SJSA1 (cell line): Measurements from ENCODE around the gene UACA. TPM values are rescaled to one million over a fixed set of nuclear protein-coding genes. Genes with fewer than 3 reads are reported as not detected.
A peak's percentile ranks its signal among the peaks of the same experiment; 100 is the strongest.

ENCODE experiments used
- DNase-seq, 2 experiments: peaks; one replicate each; pipeline ENCODE4 v3.0.0-alpha.2; 2015 to 2020; ENCODE audit warnings: low spot score in 2 of 2, low read depth in 1 of 2
- H3K27ac ChIP-seq: fragments of 250-450 bp; sonication (Bioruptor Pico); 2 replicates; pipeline ENCODE4 v1.5.1; 2020; ENCODE audit warnings: mild to moderate bottlenecking, moderate library complexity
- H3K27me3 ChIP-seq: fragments of 250-450 bp; sonication (Bioruptor Pico); replicated peaks from 2 replicates; pipeline ENCODE4 v1.5.1; 2020; ENCODE audit warnings: mild to moderate bottlenecking, moderate library complexity
- H3K36me3 ChIP-seq: fragments of 250-450 bp; sonication (Bioruptor Pico); 2 replicates; pipeline ENCODE4 v1.5.1; 2020; ENCODE audit warnings: mild to moderate bottlenecking
- H3K4me1 ChIP-seq: fragments of 250-450 bp; sonication (Bioruptor Pico); replicated peaks from 2 replicates; pipeline ENCODE4 v1.6.1; 2021; ENCODE audit warnings: mild to moderate bottlenecking
- H3K4me3 ChIP-seq: fragments of 250-450 bp; sonication (Bioruptor Pico); 2 replicates; pipeline ENCODE4 v1.5.1; 2020; ENCODE audit warnings: mild to moderate bottlenecking
- H3K9me3 ChIP-seq: fragments of 250-450 bp; sonication (Bioruptor Pico); replicated peaks from 2 replicates; pipeline ENCODE4 v1.5.1; 2020; ENCODE audit warnings: mild to moderate bottlenecking
- total RNA-seq: library from RNA; depleted of rRNA; stranded (reverse); fragments of >200 nt; shearing (Covaris generic); gene quantifications from 2 replicates; pipeline ENCODE4 v1.2.3, GENCODE V29; 2014

UACA gene
- total RNA-seq, 1 experiment from 2014 or later = 26.8 TPM

GRCh38 chr15:70775160-70775559 is 11.8 kb upstream of the UACA start:
- H3K27me3 ChIP-seq = no peaks in the 10 kb centered on the region
- peak overlapping the region; percentile 91 for H3K27ac ChIP-seq
- H3K4me1 ChIP-seq = peaks cover 63% of the 10 kb centered on the region
- no peaks in the 10 kb centered on the region for H3K36me3 ChIP-seq
- H3K9me3 ChIP-seq = no peaks in the 10 kb centered on the region
- no peak overlapping the region for H3K4me3 ChIP-seq
- peak; percentile 78 to 82 for DNase-seq

GRCh38 chr15:70772402-70772801 is 9.0 kb upstream of the UACA start:
- no peak overlapping the region for H3K27ac ChIP-seq
- no peaks in the 10 kb centered on the region for H3K36me3 ChIP-seq
- H3K27me3 ChIP-seq = no peaks in the 10 kb centered on the region
- H3K9me3 ChIP-seq = no peaks in the 10 kb centered on the region
- peaks cover 42% of the 10 kb centered on the region for H3K4me1 ChIP-seq
- no peak overlapping the region for H3K4me3 ChIP-seq
- no peak for DNase-seq

- H3K4me1 ChIP-seq = peaks cover 29% of the 10 kb centered on the region
- peak in 1 of 2 experiments; percentile 52 for DNase-seq
- H3K9me3 ChIP-seq = no peaks in the 10 kb centered on the region
- no peak overlapping the region for H3K4me3 ChIP-seq
- no peaks in the 10 kb centered on the region for H3K36me3 ChIP-seq
- no peaks in the 10 kb centered on the region for H3K27me3 ChIP-seq
- H3K27ac ChIP-seq = peak overlapping the region; percentile 6; the same call in 1 of the 2 replicates
Observed at GRCh38 chr15:70770863-70771262, 7.5 kb upstream of the UACA start.

GRCh38 chr15:70768257-70768883 is 5.0 kb upstream of the UACA start:
- peaks cover 28% of the 10 kb centered on the region for H3K4me1 ChIP-seq
- H3K27me3 ChIP-seq = no peaks in the 10 kb centered on the region
- H3K27ac ChIP-seq = no peak overlapping the region
- H3K9me3 ChIP-seq = no peaks in the 10 kb centered on the region
- no peak overlapping the region for H3K4me3 ChIP-seq
- DNase-seq = no peak
- H3K36me3 ChIP-seq = no peaks in the 10 kb centered on the region

GRCh38 chr15:70767667-70768066 is 4.3 kb upstream of the UACA start:
- Histone ChIP-seq H3K36me3 (peaks cover 6% of the 10 kb centered on the region; the same call in 1 of the 2 replicates), H3K9me3 (no peaks in the 10 kb centered on the region), H3K27me3 (no peaks in the 10 kb centered on the region), H3K27ac (no peak overlapping the region), H3K4me1 (peaks cover 28% of the 10 kb centered on the region), H3K4me3 (no peak overlapping the region)
- DNase-seq = no peak

- no peak for DNase-seq
- Histone ChIP-seq H3K27ac (no peak overlapping the region), H3K27me3 (no peaks in the 10 kb centered on the region), H3K4me1 (peaks cover 32% of the 10 kb centered on the region), H3K9me3 (no peaks in the 10 kb centered on the region), H3K36me3 (peaks cover 8% of the 10 kb centered on the region; the same call in 1 of the 2 replicates), H3K4me3 (no peak overlapping the region)
Observed at GRCh38 chr15:70766597-70766996, 3.2 kb upstream of the UACA start.

GRCh38 chr15:70765504-70766281 is 2.3 kb upstream of the UACA start:
- no peak for DNase-seq
- no peaks in the 10 kb centered on the region for H3K27me3 ChIP-seq
- H3K27ac ChIP-seq = no peak overlapping the region
- H3K4me1 ChIP-seq = peaks cover 23% of the 10 kb centered on the region
- peaks cover 8% of the 10 kb centered on the region; the same call in 1 of the 2 replicates for H3K36me3 ChIP-seq
- H3K9me3 ChIP-seq = no peaks in the 10 kb centered on the region
- H3K4me3 ChIP-seq = no peak overlapping the region

GRCh38 chr15:70763950-70764730 is 782 bp upstream of the UACA start:
- Histone ChIP-seq H3K27ac (peak overlapping the region; percentile 61), H3K4me3 (peak overlapping the region; percentile 85), H3K36me3 (peaks cover 8% of the 10 kb centered on the region; the same call in 1 of the 2 replicates), H3K4me1 (peaks cover 21% of the 10 kb centered on the region), H3K27me3 (no peaks in the 10 kb centered on the region), H3K9me3 (no peaks in the 10 kb centered on the region)
- no peak for DNase-seq

GRCh38 chr15:70762469-70763119 is 764 bp downstream of the UACA start:
- no peaks in the 10 kb centered on the region for H3K27me3 ChIP-seq
- peak overlapping the region; percentile 85 for H3K4me3 ChIP-seq
- no peaks in the 10 kb centered on the region for H3K9me3 ChIP-seq
- peak overlapping the region; percentile 67 for H3K27ac ChIP-seq
- DNase-seq = peak in 1 of 2 experiments; percentile 58
- H3K4me1 ChIP-seq = peaks cover 28% of the 10 kb centered on the region
- H3K36me3 ChIP-seq = peaks cover 8% of the 10 kb centered on the region; the same call in 1 of the 2 replicates

- Histone ChIP-seq H3K9me3 (no peaks in the 10 kb centered on the region), H3K27me3 (no peaks in the 10 kb centered on the region), H3K4me1 (peaks cover 28% of the 10 kb centered on the region), H3K36me3 (peaks cover 8% of the 10 kb centered on the region; the same call in 1 of the 2 replicates), H3K27ac (peak overlapping the region; percentile 67), H3K4me3 (peak overlapping the region; percentile 85)
- DNase-seq = no peak
Observed at GRCh38 chr15:70761931-70762468, 1.4 kb downstream of the UACA start.

GRCh38 chr15:70761046-70761445 is 2.3 kb downstream of the UACA start:
- no peaks in the 10 kb centered on the region for H3K9me3 ChIP-seq
- H3K36me3 ChIP-seq = peaks cover 8% of the 10 kb centered on the region; the same call in 1 of the 2 replicates
- no peak overlapping the region for H3K4me3 ChIP-seq
- H3K27ac ChIP-seq = no peak overlapping the region
- no peaks in the 10 kb centered on the region for H3K27me3 ChIP-seq
- peaks cover 28% of the 10 kb centered on the region for H3K4me1 ChIP-seq
- DNase-seq = no peak

GRCh38 chr15:70758790-70759462 is 4.4 kb downstream of the UACA start:
- Histone ChIP-seq H3K27ac (no peak overlapping the region), H3K9me3 (no peaks in the 10 kb centered on the region), H3K4me1 (peaks cover 17% of the 10 kb centered on the region), H3K36me3 (peaks cover 14% of the 10 kb centered on the region), H3K27me3 (no peaks in the 10 kb centered on the region), H3K4me3 (no peak overlapping the region)
- DNase-seq = no peak

- H3K4me3 ChIP-seq = no peak overlapping the region
- H3K9me3 ChIP-seq = no peaks in the 10 kb centered on the region
- no peak overlapping the region for H3K27ac ChIP-seq
Observed at GRCh38 chr15:70757627-70758026, 5.7 kb downstream of the UACA start.

More at GRCh38 chr15:70757627-70758026, 5.7 kb downstream of the UACA start:
- Histone ChIP-seq H3K27me3 (no peaks in the 10 kb centered on the region), H3K36me3 (peaks cover 7% of the 10 kb centered on the region), H3K4me1 (peaks cover 15% of the 10 kb centered on the region)
- DNase-seq = no peak
